Measurements from ENCODE around the gene PPP2R1B.
"Not testable (repeated sequence)": the region's sequence is repeated elsewhere in the genome, so short reads cannot be mapped to it uniquely, and the experiment has no call there.

Gene PPP2R1B

DNA sequence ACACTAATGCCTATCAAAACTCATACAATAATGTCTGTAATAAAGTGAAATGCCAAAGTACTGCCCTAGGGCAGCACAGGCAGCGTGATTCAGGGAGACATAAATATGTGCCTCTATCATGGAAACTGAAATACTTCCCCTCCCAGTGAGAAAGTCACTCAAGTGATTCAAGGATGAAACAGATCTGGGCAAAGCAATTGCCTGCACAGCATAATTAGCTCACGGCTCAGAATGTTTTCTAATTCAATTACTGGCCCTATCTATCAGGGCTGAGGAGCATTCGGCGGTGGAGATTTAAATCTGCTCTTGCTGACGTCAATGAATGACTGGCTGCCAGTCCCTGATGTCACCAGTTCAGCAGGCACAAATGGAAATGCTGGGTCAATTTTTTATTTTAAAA is 27.7 kb upstream of the PPP2R1B start:
- no peaks in the 10 kb centered on the region for H3K36me3 ChIP-seq (ENCODE audit: insufficient read depth, low read length)
- no peaks in the 10 kb centered on the region for H3K4me1 ChIP-seq (ENCODE audit: insufficient read depth, low read length)
- no peaks in the 10 kb centered on the region for H3K9me3 ChIP-seq (ENCODE audit: control insufficient read depth, insufficient read depth, low read length)
- H3K9ac ChIP-seq (ENCODE audit: low read depth, low read length) = no peak overlapping the region

DNA sequence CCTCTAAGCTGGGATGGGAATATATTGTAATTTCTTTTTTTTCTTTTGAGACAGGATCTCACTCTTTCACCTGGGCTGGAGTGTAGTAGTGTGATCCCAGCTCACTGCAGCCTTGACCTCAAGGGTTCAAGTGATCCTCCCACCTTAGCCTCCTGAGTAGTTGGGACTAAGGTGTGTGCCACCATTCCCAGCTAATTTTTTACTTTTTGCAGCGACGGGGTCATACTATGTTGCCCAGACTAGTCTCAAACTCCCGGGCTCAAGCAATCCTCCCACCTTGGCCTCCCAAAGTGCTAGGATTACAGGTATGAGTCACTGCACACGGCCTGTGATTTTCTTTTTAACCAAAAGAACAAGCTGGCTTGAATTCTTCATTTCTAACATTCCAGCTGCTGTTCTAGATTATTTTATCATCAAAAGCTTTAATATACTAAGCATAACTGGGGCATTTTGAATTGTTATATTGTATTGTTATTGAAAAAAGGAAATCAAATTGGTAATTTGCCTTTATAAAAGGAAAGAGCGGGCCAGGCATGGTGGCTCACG is 26.8 kb upstream of the PPP2R1B start:
- no peaks in the 10 kb centered on the region for H3K4me1 ChIP-seq (ENCODE audit: insufficient read depth, low read length)
- no peaks in the 10 kb centered on the region for H3K36me3 ChIP-seq (ENCODE audit: insufficient read depth, low read length)
- no peaks in the 10 kb centered on the region for H3K9me3 ChIP-seq (ENCODE audit: control insufficient read depth, insufficient read depth, low read length)
- no peak overlapping the region for H3K9ac ChIP-seq (ENCODE audit: low read depth, low read length)

DNA sequence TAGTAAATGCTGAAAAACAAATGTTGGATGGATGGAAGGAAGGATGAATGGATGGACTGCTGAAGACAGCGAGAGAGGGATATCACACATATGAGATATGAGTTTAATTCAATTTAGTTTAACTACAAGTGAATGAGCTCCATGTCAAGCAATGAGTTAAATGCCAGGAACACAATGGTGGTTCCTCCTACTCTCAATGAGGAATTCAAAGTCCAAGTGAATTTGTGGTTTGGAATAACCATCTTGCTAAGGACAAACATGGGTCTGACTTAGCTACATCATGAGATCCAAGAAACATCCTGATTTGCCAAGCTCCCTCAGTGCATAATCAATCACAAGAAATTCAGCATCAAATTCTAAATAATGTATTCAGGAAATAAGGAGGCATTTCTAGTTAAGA is 26.1 kb upstream of the PPP2R1B start:
- Histone ChIP-seq H3K4me1 (ENCODE audit: insufficient read depth, low read length) (no peaks in the 10 kb centered on the region), H3K9me3 (ENCODE audit: control insufficient read depth, insufficient read depth, low read length) (no peaks in the 10 kb centered on the region), H3K9ac (ENCODE audit: low read depth, low read length) (no peak overlapping the region), H3K36me3 (ENCODE audit: insufficient read depth, low read length) (no peaks in the 10 kb centered on the region)

DNA sequence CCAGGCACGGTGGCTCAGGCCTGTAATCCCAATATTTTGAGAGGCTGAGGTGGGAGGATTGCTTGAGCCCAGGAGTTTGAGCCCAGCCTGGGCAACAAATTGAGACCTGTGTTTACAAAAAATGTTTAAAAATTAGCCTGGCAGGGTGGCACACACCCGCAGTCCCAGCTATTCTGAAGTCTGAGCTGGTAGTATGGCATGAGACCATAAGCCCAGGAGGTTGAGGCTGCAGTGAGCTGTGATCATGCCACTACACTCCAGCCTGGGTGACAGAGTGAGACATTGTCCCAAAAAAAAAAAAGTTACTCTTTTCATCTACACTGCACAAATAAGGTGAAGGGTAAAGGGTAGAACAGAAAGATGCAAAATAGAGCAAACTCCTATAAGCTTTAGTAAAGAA is 22.3 kb upstream of the PPP2R1B start:
- Histone ChIP-seq H3K9me3 (ENCODE audit: control insufficient read depth, insufficient read depth, low read length) (no peaks in the 10 kb centered on the region), H3K9ac (ENCODE audit: low read depth, low read length) (no peak overlapping the region), H3K4me1 (ENCODE audit: insufficient read depth, low read length) (no peaks in the 10 kb centered on the region), H3K36me3 (ENCODE audit: insufficient read depth, low read length) (no peaks in the 10 kb centered on the region)

DNA sequence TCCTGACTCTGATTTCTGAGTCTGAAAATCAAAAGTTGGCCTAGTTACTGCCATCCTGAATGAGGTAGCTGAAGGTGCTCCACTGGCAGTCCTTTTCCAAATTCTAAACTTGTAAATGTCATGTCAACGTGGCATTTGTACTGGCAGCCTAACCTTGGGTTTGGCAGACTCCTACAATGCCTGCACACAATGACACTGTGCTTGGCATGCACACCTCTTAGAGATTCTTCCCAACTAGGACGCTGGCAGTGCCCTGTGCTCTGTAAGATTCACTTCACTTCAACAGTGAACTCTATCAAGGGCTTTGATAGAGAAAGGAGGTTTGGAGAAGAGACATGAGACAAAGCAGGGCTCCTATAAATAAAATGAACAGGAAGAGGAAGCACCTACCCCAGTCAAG is 21.9 kb upstream of the PPP2R1B start:
- H3K9ac ChIP-seq (ENCODE audit: low read depth, low read length) = no peak overlapping the region
- H3K36me3 ChIP-seq (ENCODE audit: insufficient read depth, low read length) = no peaks in the 10 kb centered on the region
- no peaks in the 10 kb centered on the region for H3K4me1 ChIP-seq (ENCODE audit: insufficient read depth, low read length)
- no peaks in the 10 kb centered on the region for H3K9me3 ChIP-seq (ENCODE audit: control insufficient read depth, insufficient read depth, low read length)

DNA sequence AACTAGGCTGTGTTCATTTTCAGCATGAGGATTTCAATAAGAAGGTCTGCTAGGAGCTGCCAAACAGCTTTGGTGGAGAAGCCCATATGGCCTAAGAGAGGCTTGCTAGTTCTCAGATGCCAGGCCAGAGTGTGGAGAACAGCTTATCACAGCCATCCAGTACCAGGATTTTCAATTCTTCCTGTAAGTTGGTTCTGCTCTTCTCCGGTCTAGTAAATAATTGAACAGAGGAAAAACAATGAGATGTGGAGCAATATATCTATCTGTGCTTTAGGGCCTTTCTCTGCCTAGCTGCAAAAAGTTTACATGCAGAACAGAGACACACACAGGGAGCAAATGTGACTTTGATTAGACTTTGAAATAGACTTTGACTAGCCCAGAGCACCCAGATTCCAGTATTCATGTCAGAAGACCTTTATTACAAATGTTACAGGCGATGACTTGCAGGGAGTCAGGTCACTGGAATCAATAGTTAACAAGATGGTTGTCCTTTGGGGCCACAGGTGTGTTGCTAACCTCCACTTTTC is 19.8 kb upstream of the PPP2R1B start:
- no peaks in the 10 kb centered on the region for H3K9me3 ChIP-seq (ENCODE audit: control insufficient read depth, insufficient read depth, low read length)
- H3K4me1 ChIP-seq (ENCODE audit: insufficient read depth, low read length) = no peaks in the 10 kb centered on the region
- no peak overlapping the region for H3K9ac ChIP-seq (ENCODE audit: low read depth, low read length)
- H3K36me3 ChIP-seq (ENCODE audit: insufficient read depth, low read length) = no peaks in the 10 kb centered on the region

DNA sequence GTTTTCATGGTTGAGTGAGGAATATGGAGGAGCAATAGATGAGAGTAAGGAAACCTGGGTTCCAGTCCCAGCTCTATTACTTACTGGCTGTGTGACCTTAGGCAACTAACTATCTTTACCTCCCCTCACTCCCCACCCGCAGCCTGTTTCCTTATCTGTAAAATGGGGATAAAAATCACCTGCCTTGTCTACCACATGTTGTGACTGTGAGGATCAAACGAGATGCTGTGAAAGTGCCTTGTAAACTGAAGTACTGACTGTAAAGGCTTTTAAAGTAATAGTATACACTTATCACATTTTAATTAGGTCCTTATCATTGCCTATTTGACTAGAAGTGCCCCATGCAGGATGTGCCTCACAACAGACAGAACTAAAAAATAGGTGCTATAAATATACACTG is 18.9 kb upstream of the PPP2R1B start:
- Histone ChIP-seq H3K36me3 (ENCODE audit: insufficient read depth, low read length) (no peaks in the 10 kb centered on the region), H3K9me3 (ENCODE audit: control insufficient read depth, insufficient read depth, low read length) (no peaks in the 10 kb centered on the region), H3K9ac (ENCODE audit: low read depth, low read length) (no peak overlapping the region), H3K4me1 (ENCODE audit: insufficient read depth, low read length) (no peaks in the 10 kb centered on the region)

DNA sequence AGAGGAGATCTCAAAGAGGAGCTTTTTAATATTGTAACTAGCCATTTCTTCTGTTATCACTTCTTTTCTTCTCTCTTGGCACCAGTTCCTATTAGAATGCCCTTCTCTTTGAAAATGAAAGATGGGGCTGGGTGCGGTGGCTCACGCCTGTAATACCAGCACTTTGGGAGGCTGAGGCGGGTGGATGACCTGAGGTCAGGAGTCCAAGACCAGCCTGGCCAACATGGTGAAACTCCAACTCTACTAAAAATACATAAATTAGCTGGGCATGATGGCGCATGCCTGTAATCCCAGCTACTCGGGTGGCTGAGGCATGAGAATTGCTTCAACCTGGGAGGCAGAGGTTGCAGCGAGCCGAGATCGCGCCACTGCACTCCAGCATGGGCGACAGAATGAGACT is 18.1 kb upstream of the PPP2R1B start:
- H3K9ac ChIP-seq (ENCODE audit: low read depth, low read length); H3K9me3 ChIP-seq (ENCODE audit: control insufficient read depth, insufficient read depth, low read length); H3K36me3 ChIP-seq (ENCODE audit: insufficient read depth, low read length); H3K4me1 ChIP-seq (ENCODE audit: insufficient read depth, low read length): not testable (repeated sequence)

DNA sequence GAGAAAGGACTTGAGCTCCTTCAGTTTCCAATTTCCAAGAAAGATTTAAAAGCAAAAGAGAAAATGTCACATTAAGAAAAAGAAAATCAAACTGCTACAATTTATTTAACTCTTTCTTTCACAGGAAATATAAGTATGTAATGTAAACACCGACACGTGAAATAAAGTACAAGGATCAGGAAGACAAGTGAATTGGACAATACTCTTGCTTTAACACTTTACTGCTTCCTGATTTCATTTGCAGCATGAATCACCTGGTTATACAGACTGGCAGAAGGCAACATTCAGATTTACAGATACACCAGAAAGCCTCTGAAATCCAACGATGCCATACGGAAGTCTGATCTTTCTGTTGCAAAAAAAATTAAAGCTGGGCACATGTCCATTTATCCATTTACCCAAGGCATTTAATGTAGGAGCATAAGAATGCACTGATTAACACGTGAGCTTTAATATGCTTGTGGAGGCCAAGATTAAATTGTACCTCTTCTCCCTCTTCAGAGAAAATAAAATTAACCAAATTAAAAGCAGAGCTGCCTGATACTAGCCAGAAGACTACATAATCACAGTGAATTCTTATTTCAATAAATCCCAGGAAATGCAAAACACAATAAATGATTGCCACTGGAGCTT is 16.0 kb upstream of the PPP2R1B start:
- H3K9me3 ChIP-seq (ENCODE audit: control insufficient read depth, insufficient read depth, low read length) = no peaks in the 10 kb centered on the region
- H3K4me1 ChIP-seq (ENCODE audit: insufficient read depth, low read length) = no peaks in the 10 kb centered on the region
- H3K9ac ChIP-seq (ENCODE audit: low read depth, low read length) = no peak overlapping the region
- H3K36me3 ChIP-seq (ENCODE audit: insufficient read depth, low read length) = no peaks in the 10 kb centered on the region

DNA sequence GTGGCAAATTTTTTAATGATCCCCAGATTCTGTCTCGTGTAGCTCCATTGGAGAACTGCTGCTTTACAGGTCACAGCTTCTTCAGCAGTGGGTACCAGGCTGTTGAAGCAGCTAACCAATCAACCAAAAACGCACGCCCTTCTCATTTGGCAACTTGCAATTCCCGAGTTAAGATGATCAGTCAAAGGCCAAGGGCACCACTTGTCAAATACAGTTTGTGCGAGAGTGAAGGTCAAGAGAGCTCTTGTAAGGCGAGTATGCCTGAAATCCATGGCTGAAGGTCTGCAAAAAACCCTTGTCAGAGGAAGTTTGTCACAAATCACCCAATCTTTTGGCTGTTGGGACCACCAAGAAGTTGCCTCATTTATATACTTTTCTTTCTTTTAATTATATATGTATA is 12.9 kb upstream of the PPP2R1B start:
- Histone ChIP-seq H3K36me3 (ENCODE audit: insufficient read depth, low read length) (no peaks in the 10 kb centered on the region), H3K4me1 (ENCODE audit: insufficient read depth, low read length) (peaks cover 5% of the 10 kb centered on the region; the same call in 1 of the 2 replicates), H3K9me3 (ENCODE audit: control insufficient read depth, insufficient read depth, low read length) (no peaks in the 10 kb centered on the region), H3K9ac (ENCODE audit: low read depth, low read length) (no peak overlapping the region)

DNA sequence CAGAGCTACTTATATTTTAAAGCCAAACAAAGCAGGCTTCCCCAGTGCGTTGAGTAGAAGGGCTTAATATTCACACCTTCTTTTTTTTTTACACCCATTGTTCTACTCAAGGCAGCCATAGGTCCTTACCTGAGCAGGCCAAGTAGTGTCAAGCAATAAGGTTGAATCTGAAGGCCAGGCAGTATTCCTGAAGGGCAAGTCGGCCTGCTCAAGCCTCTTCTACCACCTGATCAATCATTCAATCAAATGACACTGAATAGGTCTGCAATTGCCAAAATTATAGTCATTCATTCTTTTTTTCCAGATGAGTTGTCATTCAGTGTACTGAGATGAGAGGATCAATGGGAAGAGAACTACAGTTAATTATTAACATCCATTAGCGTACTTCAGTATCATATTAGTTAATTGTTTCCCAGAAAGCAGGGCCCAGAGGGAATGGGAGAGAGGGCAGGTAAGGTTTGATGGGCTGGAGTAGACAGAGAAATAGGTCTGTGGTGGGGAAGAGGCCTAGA is 11.9 kb upstream of the PPP2R1B start:
- Histone ChIP-seq H3K9me3 (ENCODE audit: control insufficient read depth, insufficient read depth, low read length) (no peaks in the 10 kb centered on the region), H3K36me3 (ENCODE audit: insufficient read depth, low read length) (no peaks in the 10 kb centered on the region), H3K4me1 (ENCODE audit: insufficient read depth, low read length) (peaks cover 5% of the 10 kb centered on the region; the same call in 1 of the 2 replicates), H3K9ac (ENCODE audit: low read depth, low read length) (no peak overlapping the region)

DNA sequence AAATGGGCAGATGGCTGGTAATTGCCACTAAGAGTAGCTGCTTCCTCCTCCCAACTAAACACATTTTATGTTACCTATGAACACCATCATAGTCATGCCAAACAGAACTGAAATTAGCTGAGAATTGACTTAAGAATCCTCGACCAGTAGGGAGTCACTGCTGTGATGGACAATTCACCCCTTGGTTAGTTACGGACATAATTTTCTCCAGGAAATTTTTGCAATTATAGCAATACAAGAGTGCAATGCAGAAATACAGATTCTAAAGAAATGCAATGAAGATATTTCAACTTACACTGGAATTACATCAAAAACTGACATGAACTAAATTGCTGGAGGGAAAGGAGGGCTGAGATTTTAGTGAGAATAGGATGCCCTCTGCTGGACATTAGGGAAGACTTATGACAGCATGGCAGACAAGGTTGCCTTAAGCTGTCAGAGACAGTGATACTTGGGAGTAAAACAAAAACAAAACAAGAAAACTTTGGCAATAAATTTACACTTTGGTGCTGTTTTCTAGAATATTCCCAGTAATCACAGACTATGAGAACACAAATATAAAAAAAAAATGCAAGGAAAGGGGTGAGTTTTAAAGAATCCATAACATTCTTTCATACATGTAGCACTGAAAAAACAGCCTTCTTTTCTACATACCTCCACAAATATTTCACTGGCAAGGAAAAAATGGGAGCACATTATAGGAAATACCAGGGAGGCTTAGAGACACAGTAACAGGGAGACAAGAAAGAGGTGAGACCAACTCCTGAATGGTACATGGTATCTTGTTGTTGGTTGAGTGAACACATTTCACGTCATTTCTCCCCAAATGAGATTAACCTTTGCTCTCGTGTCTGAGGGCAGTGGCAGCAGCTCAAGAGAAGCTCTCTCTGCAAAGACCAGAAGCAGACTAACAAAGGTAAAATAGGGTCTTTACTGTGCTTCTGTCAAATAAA is 11.2 kb upstream of the PPP2R1B start:
- peaks cover 5% of the 10 kb centered on the region; the same call in 1 of the 2 replicates for H3K4me1 ChIP-seq (ENCODE audit: insufficient read depth, low read length)
- H3K36me3 ChIP-seq (ENCODE audit: insufficient read depth, low read length) = no peaks in the 10 kb centered on the region
- H3K9ac ChIP-seq (ENCODE audit: low read depth, low read length) = no peak overlapping the region
- no peaks in the 10 kb centered on the region for H3K9me3 ChIP-seq (ENCODE audit: control insufficient read depth, insufficient read depth, low read length)

DNA sequence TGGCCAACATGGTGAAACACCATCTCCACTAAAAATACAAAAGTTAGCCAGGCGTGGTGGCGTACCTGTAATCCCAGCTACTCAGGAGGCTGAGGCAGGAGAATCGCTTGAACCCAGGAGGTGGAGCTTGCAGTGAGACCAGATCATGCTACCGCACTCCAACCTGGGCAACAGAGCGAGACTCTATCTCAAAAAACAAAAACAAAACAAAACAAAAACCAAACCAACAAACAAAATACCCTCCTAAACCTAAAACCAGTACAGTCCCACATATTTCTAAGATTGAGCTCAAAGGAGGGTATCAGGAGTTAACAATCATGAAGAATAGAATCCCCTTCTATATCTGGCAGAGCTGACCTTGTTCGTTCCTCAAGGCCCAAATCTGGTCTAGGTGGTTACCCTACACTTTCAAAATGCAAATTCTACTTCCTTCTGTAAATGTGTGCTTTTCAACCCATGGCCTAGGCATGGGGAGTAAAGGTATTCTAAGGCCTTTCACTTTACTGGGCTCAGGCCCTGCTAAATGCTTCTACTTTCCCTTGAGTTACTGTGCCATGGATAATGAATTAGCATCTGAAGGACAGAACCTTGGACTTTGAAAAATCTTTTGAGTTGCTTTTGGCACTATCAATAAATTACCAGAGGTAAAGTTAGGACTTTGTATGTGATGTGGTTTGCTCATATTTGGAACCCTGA is 10.4 kb upstream of the PPP2R1B start:
- Histone ChIP-seq H3K36me3 (ENCODE audit: insufficient read depth, low read length) (no peaks in the 10 kb centered on the region), H3K9me3 (ENCODE audit: control insufficient read depth, insufficient read depth, low read length) (no peaks in the 10 kb centered on the region), H3K9ac (ENCODE audit: low read depth, low read length) (no peak overlapping the region), H3K4me1 (ENCODE audit: insufficient read depth, low read length) (peaks cover 5% of the 10 kb centered on the region; the same call in 1 of the 2 replicates)

Data from ES-I3 (cell line).